HepG2 (cell line): ENCODE data around the gene ABHD17A.

ENCODE experiments used
- CTCF ChIP-seq: sonication (generic); formaldehyde crosslinking; IDR thresholded peaks from 2 replicates; pipeline ENCODE4 v1.5.0; 2020; ENCODE audit warnings: mild to moderate bottlenecking, missing genetic modification reagents, moderate library complexity
- MYC ChIP-seq: sonication (generic); formaldehyde crosslinking; IDR thresholded peaks from 2 replicates; pipeline ENCODE4 v1.9.0; 2021; ENCODE audit warnings: missing genetic modification reagents, borderline replicate concordance
- ZBTB7B ChIP-seq: sonication (generic); formaldehyde crosslinking; IDR thresholded peaks from 2 replicates; pipeline ENCODE4 v1.4.0; 2020; ENCODE audit warnings: missing genetic modification reagents

GRCh38 chr19:1847348-1847683, 38.0 kb downstream of the ABHD17A start:
- TF ChIP-seq MYC (CRISPR knock-in tag) = no peak
- TF ChIP-seq ZBTB7B (CRISPR knock-in tag) = no peak
- TF ChIP-seq CTCF (CRISPR knock-in tag) = no peak
